GM18502 (cell line): ENCODE data around the gene ZRSR2.
"Not testable (repeated sequence)": the region's sequence is repeated elsewhere in the genome, so short reads cannot be mapped to it uniquely, and the experiment has no call there.

Source experiments
- ATAC-seq: cut with Tn5 transposase; IDR thresholded peaks from one replicate; pipeline ENCODE4 v1.9.1; 2021; ENCODE audit warnings: mild to moderate bottlenecking; ENCODE audit not compliant: unreplicated experiment, poor library complexity

Gene ZRSR2

GRCh38 chrX:15789979-15790768 is at the start of gene ZRSR2:
TSS of gene ZRSR2 (plus strand) at chrX:15790484. CDS start at chrX:15790496, 12 bp downstream.
- ATAC-seq: peak; percentile 94

- no peak for ATAC-seq
Measured at GRCh38 chrX:15744181-15744867, 46.0 kb upstream of the ZRSR2 start.

DNA sequence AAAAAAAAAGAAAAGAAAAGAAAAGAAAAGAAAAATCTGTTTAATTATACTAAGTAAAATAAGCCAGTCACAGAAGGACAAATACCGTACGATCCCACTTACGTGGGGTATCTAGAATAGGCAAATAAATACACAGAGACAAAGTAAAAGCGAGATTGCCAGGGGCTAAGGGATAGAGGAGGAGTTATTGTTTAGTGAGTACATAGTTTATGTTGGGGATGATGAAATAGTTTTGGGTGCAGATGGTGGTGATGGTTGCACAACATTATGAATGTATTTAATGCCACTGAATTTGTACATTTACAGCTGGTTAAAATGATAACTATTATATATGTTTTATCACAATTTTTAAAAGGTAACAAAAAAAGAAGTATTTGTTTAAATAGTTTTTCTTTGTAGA is 45.1 kb upstream of the ZRSR2 start:
- ATAC-seq: no peak

GRCh38 chrX:15746651-15747050 is 43.6 kb upstream of the ZRSR2 start:
- ATAC-seq: not testable (repeated sequence)

GRCh38 chrX:15747626-15748173 is 42.6 kb upstream of the ZRSR2 start:
- ATAC-seq: no peak

DNA sequence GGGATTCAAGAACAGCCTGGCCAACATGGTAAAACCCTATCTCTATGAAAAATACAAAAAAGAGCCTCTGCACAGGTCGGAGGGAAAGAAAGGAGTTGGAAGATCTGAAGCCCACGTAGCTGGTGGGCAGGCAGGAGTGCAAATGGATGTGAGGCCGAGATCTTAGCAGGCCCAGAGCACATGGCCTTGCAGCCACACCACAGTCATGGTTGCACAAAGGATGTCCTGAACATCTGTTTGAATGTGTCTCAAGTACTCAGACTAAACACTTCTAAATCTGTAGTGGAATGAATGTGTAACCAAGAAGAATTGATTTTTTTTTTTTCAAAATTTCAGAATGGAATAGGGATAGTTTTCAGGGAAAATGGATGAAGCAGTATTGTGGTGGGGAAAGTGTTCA is 41.4 kb upstream of the ZRSR2 start:
- ATAC-seq: no peak

GRCh38 chrX:15749642-15750610 is 40.4 kb upstream of the ZRSR2 start:
- ATAC-seq: peak; percentile 91

GRCh38 chrX:15750611-15751154 is 39.6 kb upstream of the ZRSR2 start:
- no peak for ATAC-seq

DNA sequence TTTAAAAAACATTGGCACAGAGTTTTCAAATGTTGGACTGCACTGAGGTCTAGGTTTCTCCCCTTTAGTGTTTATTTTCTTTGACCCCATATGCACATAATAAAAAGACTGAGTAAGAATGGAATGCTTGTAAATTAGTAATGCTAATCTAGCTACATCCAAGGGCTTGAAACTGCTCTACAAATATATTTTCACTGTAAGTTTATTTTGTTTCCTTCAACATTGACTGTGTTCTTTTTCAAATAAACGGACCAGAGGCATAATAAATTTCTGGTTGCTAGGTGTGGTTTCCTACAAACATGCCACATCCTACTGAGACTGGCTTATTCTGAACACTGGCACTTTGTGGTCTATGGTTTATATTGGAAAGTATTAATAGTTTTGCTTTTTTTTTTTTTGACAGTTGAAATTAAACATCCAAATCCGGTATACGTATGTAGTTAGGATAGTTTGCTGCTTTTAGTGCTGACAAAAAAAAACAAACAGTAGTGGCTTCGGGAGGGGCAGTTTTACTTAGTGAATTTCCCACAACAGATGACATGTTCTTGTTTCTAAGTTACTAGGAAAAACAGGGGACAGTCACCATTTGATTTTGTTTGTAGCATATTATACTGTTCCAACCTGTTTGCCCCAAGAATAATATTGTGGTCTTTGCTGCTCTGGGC is 39.0 kb upstream of the ZRSR2 start:
- ATAC-seq: no peak

DNA sequence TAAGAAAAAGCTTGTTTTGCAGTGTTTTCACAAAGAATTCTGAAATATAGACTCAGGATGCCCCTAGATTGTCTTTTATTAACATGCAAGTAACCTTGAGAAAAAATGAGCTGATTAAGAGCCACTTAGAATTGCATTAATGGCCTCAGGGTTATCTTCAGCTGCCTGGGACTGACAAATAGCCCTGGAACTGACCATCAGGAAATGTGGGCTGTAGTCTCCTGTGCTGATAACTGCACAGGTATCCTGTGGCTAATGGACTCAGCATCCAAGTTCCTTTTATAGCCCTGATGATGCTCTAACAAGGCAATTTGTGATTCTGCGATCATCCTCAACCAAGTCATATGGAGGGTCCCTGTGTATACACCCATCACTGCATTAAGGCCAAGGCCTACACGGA is 35.2 kb upstream of the ZRSR2 start:
- ATAC-seq: no peak

DNA sequence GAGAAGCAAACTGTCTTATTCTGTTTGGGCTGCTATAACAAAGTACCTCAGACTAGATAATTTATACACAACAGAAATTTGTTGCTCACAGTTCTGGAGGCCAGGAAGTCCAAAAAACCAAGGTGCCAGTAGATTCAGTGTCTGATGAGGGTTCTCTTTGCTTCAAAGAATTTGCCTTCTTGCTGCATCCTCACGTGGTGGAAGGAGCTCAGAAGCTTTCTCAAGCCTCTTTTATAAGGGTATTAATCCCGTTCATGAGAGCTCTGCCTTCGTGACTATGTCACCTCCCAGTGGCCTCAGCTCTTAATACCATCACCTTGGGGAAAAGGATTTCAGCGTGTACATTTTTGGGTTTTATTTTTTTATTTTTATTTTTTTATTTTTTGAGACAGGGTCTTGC is 32.1 kb upstream of the ZRSR2 start:
- ATAC-seq: no peak

DNA sequence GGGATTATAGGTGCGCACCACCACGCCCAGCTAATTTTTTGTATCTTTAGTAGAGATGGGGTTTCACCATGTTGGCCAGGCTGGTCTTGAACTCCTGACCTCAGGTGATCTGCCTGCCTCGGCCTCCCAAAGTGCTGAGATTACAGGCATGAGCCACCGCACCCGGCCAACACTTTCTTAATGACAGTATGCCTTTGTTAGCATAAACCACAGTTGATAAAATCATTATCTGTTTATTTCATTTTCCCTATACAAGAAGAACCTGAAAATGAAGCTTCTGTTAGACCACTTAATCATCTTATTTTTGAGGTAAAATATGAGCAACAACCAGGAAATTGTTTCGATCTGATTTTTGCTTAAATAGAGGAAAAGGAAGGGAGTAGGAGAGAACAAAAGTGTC is 30.4 kb upstream of the ZRSR2 start:
- ATAC-seq: not testable (repeated sequence)

DNA sequence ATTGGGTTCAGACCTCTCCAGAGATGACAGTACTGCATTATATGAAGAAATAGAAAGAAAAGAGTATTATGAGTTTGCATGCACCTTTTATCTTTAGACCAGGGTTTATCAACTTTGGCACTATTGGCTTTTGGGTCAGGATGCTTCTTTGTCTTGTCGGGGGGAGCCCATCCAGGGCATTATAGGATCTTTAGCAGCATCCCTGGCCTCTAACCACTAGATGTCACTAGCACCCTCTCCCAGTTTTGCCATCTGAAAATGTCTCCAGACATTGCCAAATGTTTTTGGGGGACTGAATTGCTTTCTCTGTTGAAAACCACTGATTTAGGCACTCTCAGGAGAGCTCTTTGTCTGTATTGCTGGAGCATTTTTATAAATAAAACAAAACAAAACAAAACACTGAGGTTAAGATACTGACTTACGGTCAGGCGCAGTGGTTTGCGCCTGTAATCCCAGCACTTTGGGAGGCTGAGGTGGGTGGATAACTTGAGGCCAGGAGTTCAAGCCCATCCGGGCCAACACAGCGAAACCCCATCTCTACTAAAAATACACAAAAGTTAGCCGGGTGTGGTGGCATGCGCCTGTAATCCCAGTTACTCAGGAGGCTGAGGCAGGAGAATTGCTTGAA is 28.6 kb upstream of the ZRSR2 start:
- no peak for ATAC-seq

DNA sequence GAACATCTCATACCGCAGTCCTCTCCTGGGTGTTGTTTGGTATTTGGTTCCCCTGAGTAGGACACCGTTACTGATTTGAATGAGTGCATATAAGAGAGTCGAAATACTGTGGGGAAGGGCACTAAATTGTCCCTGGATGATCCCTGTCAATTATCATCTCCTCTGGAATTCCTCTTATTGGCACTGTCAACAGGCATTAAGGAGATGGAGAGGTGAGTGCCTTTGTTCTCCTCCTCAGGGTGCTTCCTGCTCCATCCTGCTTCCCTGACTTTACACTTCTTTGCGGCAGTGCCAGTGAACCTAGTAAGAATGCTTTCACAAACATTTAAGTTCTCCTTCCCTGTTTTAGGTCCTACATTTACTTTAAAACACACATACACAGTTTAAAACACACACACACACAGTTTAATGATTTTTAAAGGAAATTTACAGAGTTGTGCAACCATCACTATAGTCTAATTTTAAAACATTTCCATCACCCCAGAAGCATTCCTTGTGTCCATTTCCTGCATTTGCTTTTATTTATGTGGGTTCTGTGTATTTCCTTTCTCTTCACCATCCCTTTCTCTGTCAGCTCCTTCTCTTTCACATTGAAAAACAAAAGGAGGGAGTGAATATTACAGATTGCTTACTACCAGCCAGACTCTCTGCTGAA is 20.9 kb upstream of the ZRSR2 start:
- ATAC-seq: no peak

GRCh38 chrX:15781961-15782699 is 8.2 kb upstream of the ZRSR2 start:
- peak; percentile 95 for ATAC-seq

DNA sequence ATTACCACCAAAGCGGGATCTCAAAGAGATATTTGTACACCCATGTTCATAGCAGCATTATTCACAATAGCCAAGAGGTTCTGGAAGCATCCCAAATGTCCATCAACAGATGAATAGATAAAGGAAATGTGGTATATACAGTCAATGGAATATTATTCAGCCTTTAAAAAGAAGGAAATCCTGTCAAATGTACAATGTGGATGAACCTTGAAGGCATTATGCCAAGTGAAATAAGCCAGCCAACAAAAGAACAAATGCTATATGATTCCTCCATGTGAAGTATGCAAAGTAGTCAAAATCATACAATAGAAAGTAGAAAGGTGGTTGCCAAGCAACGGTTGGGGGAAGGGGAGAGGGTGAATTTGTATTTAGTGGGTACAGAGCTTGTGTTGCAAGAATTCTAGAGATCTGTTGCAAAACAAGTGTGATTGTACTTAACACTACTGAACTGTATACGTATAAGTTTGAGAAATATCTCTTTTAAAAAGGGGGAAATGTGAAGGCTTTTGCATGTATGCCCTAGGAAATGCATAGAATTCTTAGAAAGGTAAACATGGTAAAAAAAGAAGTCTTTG is 5.0 kb upstream of the ZRSR2 start:
- no peak for ATAC-seq

GRCh38 chrX:15786915-15787314 is 3.4 kb upstream of the ZRSR2 start:
- ATAC-seq: no peak
